GM12874 (cell line): ENCODE results near the gene DENND1A.

ENCODE experiments used
- TF ChIP-seq, protein P1 (sequence below): IDR thresholded peaks from 2 replicates; pipeline ENCODE4 v1.5.1; 2011; ENCODE audit warnings: low read depth, mild to moderate bottlenecking, control low read depth, low read length, moderate library complexity; ENCODE audit not compliant: insufficient read depth

DENND1A gene

DNA sequence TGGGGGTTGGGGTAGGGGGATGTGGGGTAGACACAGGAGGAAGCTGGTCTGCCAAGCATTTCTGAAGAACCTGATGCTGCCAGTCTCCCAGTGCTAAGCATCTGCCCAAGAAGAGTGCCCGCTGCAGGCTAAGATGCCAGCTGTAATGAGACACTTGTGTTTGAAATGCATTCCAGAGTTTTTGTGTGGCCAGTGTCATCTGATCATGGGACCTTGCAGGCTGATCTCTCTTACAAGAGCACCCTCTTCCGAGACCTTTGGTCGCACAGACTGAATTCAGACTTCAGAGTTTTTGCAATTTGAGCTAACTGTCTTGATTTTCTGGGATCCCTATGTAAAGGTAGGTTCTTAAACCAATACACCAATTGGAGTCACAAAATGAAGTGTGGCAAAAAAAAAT lies 58.1 kb downstream of the DENND1A start:
- TF ChIP-seq, protein P1, sequence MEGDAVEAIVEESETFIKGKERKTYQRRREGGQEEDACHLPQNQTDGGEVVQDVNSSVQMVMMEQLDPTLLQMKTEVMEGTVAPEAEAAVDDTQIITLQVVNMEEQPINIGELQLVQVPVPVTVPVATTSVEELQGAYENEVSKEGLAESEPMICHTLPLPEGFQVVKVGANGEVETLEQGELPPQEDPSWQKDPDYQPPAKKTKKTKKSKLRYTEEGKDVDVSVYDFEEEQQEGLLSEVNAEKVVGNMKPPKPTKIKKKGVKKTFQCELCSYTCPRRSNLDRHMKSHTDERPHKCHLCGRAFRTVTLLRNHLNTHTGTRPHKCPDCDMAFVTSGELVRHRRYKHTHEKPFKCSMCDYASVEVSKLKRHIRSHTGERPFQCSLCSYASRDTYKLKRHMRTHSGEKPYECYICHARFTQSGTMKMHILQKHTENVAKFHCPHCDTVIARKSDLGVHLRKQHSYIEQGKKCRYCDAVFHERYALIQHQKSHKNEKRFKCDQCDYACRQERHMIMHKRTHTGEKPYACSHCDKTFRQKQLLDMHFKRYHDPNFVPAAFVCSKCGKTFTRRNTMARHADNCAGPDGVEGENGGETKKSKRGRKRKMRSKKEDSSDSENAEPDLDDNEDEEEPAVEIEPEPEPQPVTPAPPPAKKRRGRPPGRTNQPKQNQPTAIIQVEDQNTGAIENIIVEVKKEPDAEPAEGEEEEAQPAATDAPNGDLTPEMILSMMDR, result no peak

DNA sequence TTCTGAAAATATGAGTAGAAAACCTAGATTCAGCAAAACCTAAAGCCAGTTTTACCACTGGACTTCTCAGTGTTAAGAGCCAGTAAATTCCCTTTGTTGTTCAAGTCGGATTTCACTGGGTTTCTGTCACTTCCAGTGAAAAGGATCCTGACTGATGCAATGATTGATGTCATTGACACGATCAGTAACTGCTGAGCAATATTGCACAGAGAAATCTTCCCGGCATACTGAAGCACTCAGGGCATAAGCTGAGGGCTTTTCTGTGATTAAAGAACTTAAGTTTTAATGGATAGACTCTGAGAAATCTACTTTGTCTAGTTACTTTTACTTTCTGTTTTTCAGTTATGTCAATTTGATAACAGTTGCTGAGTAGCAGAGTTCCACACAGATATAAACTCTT lies 61.9 kb downstream of the DENND1A start:
- TF ChIP-seq, protein P1, result no peak

DNA sequence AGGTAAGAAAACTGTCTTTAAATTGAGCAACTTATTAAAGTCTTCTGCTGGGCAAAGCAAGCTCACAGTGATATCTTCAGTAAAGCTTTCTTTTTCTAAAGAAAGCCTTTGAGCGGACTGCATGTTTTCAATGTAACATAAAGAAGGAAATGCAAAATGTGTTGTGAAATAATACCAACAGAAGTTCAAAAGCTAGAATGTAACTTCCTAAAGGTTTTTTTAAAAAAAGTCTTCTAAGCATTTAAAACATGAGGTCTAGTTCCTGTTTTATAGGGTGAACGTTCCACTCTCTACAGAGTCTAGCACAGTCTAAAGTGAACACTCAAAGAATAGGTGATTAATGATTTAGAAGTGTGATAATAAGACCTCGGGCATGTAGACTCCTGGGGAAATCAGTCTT lies 62.9 kb downstream of the DENND1A start:
- TF ChIP-seq, protein P1, result no peak

DNA sequence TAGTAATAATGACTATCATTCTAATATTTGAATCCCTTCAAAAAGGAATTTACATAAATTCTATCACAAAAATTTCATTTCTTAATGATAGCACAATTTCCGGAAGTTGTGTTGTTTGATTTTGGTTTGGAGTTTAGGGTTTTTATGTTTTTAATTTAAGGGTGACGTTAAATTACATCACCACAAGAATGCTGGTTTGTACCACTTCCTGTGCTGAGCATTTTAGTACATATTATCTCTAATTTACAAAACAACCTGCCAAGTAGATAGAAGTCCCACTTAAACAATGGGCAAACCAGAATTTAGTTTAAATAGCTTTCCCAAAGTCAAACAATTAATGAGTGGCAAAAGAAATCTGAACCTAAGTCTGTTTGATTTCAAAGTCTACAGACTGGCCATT lies 63.4 kb downstream of the DENND1A start:
- TF ChIP-seq, protein P1, result no peak

DNA sequence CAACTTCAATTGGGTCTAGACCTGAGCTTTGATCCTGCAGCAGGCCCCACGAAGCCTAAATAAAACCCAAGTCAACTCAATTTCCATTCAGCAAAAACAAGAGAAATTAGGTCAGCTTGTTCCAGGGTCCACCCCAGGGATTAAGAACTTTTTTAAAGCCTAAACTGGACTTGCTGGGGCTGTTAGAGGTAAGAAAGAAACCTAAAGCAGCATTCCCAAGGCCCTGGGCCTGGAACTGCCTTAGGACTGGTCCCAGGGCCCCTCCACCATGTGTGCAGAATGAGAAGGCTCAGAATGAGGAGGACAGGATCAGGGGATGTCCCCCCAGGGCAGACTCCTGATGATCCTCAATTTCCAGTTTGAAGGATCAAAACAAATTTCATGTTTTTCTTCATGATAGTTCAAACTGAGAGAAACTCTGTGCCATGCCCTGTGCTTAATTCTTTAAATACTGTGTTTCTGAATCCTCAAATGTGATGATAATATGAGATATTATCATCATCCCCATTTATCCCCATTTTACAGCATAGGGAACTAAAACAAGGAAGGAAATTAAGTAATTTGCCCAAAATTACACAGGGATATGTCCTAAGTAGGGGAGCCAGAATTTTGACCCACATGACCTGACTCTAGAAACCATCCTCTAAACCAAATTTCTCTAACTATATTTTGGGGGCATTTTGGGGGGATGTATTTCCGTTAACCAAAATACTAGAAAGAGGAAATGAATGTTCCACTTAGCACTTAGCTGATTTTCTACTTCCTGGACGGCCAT lies 64.5 kb downstream of the DENND1A start:
- TF ChIP-seq, protein P1, result no peak

DNA sequence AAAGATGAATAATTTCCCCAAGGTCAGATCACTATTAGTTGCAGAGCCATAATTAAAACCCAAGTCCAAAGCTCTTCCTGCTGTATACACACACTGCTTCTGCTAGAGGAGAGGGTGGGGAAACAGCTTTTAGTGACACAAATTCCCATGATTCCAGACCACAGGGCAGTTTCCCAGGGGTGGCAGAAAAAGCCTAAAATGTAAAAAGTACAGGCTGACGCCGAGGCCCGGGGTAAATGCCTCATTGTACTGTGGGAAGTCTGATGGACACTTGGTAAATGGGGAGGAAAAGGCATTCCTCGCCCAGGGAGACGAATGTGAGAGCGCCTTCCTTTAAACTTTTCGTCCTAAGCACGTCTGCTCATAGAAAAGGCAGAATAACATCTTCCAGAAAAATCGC lies 65.7 kb downstream of the DENND1A start:
- TF ChIP-seq, protein P1, result no peak

DNA sequence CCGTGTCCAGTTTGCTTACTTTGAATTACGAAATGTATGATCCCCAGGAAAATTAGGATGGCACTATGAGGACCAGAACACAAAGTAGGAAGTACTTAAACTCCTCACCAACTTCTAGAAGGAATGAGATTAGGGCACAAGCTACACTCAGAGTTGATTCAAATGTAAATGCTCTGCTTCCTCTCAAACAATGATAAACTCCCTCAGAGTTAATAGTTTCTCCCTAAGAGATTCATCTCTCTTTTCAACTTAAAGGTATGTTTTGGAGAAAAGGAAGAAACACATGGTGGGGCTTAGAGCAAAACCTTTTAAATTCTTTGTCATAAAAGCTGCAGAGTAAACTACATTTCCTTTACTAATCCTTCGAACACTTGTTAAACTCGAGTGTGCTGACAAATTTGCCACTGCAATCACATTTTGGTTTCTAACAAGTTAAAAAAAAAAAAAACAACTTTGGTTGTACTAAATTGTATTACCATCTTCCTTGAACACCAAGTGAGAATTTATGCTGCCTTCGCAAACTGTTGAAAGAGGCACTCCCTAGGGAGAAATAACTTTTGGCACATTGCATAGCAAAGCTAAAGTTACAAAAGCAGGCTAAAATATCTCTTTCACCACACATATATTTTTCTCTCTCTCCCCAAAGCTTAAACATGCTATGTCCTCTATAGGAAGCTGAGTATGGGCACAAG lies 66.6 kb downstream of the DENND1A start:
- TF ChIP-seq, protein P1, result no peak
